ENCODE data around the gene DEXI. TPM values are rescaled to one million over a fixed set of nuclear protein-coding genes. Genes with fewer than 3 reads are reported as not detected.

Gene DEXI
- total RNA-seq, 4 donors from 2014 or later = 66.5 to 89.2 (median 74.6) TPM

GRCh38 chr16:10936272-10936984 lies 5.8 kb downstream of the DEXI start:
- H3K4me3 ChIP-seq (replicated peaks in 1 of 3) = no peak overlapping the region
- H3K4me1 ChIP-seq = peaks cover 55 to 61% of the 10 kb centered on the region in 2 donors

GRCh38 chr16:10935226-10935915 lies 6.9 kb downstream of the DEXI start:
- WGBS, 2 donors = 54 to 69% methylated on average over 7 of the region's 7 CpGs
- intact Hi-C loops (cut with DNase I) = no loop called here
- H3K4me1 ChIP-seq = peaks cover 44 to 53% of the 10 kb centered on the region in 2 donors

More at GRCh38 chr16:10936272-10936984, 5.8 kb downstream of the DEXI start:
- H3K36me3 ChIP-seq = peaks cover 0 to 4% of the 10 kb centered on the region in 2 donors
- 61 to 74% methylated on average over 8 of the region's 8 CpGs for WGBS, 2 donors
- no peak for DNase-seq
- TF ChIP-seq CTCF (IDR thresholded peaks at IDR 0.05) (no peak), POLR2A (IDR thresholded peaks at IDR 0.05) (no peak)
- H3K9me3 ChIP-seq = no peaks in the 10 kb centered on the region
- H3K27ac ChIP-seq = peak overlapping the region in 1 of 3 donors; percentile 48
- intact Hi-C loops (cut with DNase I) = no loop called here
- H3K27me3 ChIP-seq = no peaks in the 10 kb centered on the region

GRCh38 chr16:10934325-10935107 lies 7.8 kb downstream of the DEXI start:
- Histone ChIP-seq H3K27me3 (no peaks in the 10 kb centered on the region), H3K4me1 (peaks cover 36 to 50% of the 10 kb centered on the region in 2 donors), H3K4me3 (replicated peaks in 1 of 3) (no peak overlapping the region), H3K9me3 (no peaks in the 10 kb centered on the region), H3K27ac (no peak overlapping the region), H3K36me3 (peaks cover 0 to 4% of the 10 kb centered on the region in 2 donors)
- WGBS, 2 donors = 96% methylated on average over 12 to 13 of the region's 13 CpGs
- TF ChIP-seq CTCF (IDR thresholded peaks at IDR 0.05) = no peak
- no peak for TF ChIP-seq POLR2A (IDR thresholded peaks at IDR 0.05)
- DNase-seq = no peak
- intact Hi-C loops (cut with DNase I) = no loop called here

More at GRCh38 chr16:10935226-10935915, 6.9 kb downstream of the DEXI start:
- TF ChIP-seq POLR2A (IDR thresholded peaks at IDR 0.05) (no peak), CTCF (IDR thresholded peaks at IDR 0.05) (no peak)
- no peak for DNase-seq
- no peaks in the 10 kb centered on the region for H3K27me3 ChIP-seq
- H3K36me3 ChIP-seq = peaks cover 0 to 4% of the 10 kb centered on the region in 2 donors
- H3K9me3 ChIP-seq = no peaks in the 10 kb centered on the region
- no peak overlapping the region for H3K27ac ChIP-seq
- H3K4me3 ChIP-seq (replicated peaks in 1 of 3) = no peak overlapping the region

- TF ChIP-seq CTCF (IDR thresholded peaks at IDR 0.05) (no peak), POLR2A (IDR thresholded peaks at IDR 0.05) (no peak)
- Histone ChIP-seq H3K27ac (no peak overlapping the region), H3K36me3 (peaks cover 4% of the 10 kb centered on the region in 2 donors), H3K4me3 (replicated peaks in 1 of 3) (no peak overlapping the region), H3K4me1 (peaks cover 30 to 46% of the 10 kb centered on the region in 2 donors), H3K9me3 (no peaks in the 10 kb centered on the region), H3K27me3 (no peaks in the 10 kb centered on the region)
- intact Hi-C loops (cut with DNase I) = no loop called here
- 85 to 86% methylated on average over 8 of the region's 8 CpGs for WGBS, 2 donors
- DNase-seq = no peak
These were observed 8.4 kb downstream of the DEXI start for GRCh38 chr16:10933865-10934264.

Measured in thyroid gland (tissue), 4 donors.